Neutrophil (primary cell): Measurements from ENCODE around the gene WNK3.

Source experiments
- H3K27ac ChIP-seq: fragments of 200-600 bp; sonication (generic); 2 replicates; pipeline ENCODE4 v1.5.1; 2016; ENCODE audit warnings: mild to moderate bottlenecking, moderate library complexity
- H3K27me3 ChIP-seq: fragments of 200-600 bp; sonication (generic); 2 replicates; pipeline ENCODE4 v1.6.0; 2016; ENCODE audit warnings: mild to moderate bottlenecking
- H3K36me3 ChIP-seq: fragments of 200-600 bp; sonication (generic); 2 replicates; pipeline ENCODE4 v1.5.1; 2017
- H3K4me1 ChIP-seq, 2 experiments: fragments of 200-600 bp in 1 of 2; sonication (generic) in 1 of 2; 1 replicate in 1 of 2; 2 replicates in 1 of 2; pipeline versions ENCODE4 v1.5.1 to v1.6.1; 2013 to 2016; ENCODE audit warnings: low read depth in 1 of 2, low read length in 1 of 2, mild to moderate bottlenecking in 1 of 2, moderate library complexity in 1 of 2; ENCODE audit not compliant: control insufficient read depth in 1 of 2, insufficient read depth in 1 of 2
- H3K4me3 ChIP-seq, 2 experiments: fragments of 200-600 bp in 1 of 2; sonication (generic) in 1 of 2; 1 replicate in 1 of 2; 2 replicates in 1 of 2; pipeline ENCODE4 v1.5.1; 2013 to 2016; ENCODE audit warnings: low read depth in 1 of 2, low read length in 1 of 2, mild to moderate bottlenecking in 1 of 2, moderate library complexity in 1 of 2
- H3K9me3 ChIP-seq: fragments of 200-600 bp; sonication (generic); 2 replicates; pipeline ENCODE4 v1.5.1; 2016
- TF ChIP-seq, protein P1 (sequence below): fragments of 200-600 bp; sonication (generic); IDR thresholded peaks from 2 replicates; pipeline ENCODE4 v1.5.1; 2016; ENCODE audit warnings: antibody characterized with exemption

Gene WNK3

DNA sequence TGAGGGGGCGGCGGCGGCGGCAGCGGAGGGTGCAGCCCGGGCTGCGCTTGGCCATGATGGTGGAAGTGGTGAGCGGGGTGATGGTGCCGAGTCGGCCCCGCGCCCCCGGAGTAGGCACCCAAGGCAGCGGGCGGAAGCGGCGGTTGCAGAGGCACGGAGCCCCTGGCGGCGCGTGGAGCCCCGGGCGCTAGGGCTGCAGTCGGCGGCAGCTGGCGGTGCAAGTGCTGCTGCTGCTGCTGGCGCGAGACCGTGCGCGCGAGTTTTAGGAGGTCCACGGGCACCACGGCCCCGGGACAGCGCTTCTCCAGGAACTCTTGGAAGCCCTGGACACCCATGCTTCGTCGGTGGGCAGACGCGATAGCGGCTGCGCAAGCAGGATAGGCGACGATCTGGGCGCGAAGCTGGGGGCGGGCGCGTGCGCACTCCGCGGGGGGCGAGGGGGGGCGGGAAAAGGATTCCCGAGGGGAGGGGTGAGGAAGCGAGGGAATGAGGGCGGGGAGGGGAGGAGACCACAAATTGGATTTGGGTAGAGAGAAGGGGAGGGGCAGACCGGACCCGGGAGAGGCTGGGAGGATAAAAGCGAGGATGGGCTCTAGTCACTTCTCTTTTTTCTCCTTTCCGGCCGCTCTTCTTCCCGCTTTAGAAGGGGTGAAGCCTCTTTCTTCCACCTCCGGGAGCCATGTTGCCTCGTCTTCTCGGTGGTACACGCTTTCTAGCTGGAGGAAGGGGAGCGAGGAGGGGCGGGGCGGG lies 174.8 kb downstream of the WNK3 start, which contains the start of gene FAM120C:
FAM120C (minus strand) TSS at position 391 of the 750 bp plus-strand sequence; CDS start at position 335, 56 bp downstream.
- Histone ChIP-seq H3K4me3 (peak within 1 kb of the TSS; percentile 57 to 63), H3K27me3 (no peaks in the 10 kb centered on the region), H3K27ac (peak within 1 kb of the TSS; percentile 62), H3K9me3 (no peaks in the 10 kb centered on the region), H3K4me1 (peaks cover 0 to 2% of the 10 kb centered on the region in 2 experiments), H3K36me3 (no peaks in the 10 kb centered on the region)
- TF ChIP-seq, protein P1, sequence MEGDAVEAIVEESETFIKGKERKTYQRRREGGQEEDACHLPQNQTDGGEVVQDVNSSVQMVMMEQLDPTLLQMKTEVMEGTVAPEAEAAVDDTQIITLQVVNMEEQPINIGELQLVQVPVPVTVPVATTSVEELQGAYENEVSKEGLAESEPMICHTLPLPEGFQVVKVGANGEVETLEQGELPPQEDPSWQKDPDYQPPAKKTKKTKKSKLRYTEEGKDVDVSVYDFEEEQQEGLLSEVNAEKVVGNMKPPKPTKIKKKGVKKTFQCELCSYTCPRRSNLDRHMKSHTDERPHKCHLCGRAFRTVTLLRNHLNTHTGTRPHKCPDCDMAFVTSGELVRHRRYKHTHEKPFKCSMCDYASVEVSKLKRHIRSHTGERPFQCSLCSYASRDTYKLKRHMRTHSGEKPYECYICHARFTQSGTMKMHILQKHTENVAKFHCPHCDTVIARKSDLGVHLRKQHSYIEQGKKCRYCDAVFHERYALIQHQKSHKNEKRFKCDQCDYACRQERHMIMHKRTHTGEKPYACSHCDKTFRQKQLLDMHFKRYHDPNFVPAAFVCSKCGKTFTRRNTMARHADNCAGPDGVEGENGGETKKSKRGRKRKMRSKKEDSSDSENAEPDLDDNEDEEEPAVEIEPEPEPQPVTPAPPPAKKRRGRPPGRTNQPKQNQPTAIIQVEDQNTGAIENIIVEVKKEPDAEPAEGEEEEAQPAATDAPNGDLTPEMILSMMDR: no peak

DNA sequence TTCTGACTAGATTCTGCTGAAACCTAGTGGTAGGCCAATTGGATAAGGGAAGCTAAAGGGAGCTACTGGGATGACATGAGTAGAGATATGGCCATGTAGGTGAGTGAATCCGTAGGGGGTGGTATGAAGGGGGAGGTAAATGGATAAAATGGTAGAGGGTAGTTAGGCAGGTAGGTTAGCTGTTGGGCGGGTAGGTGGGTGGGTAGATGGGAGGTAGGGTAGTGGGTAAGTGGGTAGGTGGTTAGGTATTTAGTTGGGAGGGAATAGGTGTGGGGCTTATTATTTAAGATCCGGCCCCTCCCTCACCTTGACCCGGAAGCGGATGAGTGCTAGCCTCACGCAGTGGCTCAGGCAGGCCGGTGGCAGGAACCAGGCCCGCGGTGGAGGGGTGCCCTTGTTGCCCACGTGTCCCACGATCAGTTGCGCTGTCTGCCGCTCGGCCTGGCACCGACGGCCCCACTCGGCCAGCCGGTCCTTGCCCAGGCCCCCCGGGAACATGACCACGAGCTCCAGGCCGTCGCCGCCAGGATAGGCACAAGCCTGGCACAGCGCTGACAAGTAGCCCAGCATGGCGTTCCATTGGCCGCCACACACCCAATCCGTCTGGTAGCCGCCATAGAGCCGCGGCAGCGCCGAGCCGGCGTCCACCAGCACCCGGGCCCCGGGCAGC lies 175.5 kb downstream of the WNK3 start:
- Histone ChIP-seq H3K9me3 (no peaks in the 10 kb centered on the region), H3K27ac (peak overlapping the region; percentile 62), H3K27me3 (no peaks in the 10 kb centered on the region), H3K4me3 (peak overlapping the region; percentile 57 to 63), H3K4me1 (peaks cover 0 to 2% of the 10 kb centered on the region in 2 experiments), H3K36me3 (no peaks in the 10 kb centered on the region)
- TF ChIP-seq, protein P1: no peak

DNA sequence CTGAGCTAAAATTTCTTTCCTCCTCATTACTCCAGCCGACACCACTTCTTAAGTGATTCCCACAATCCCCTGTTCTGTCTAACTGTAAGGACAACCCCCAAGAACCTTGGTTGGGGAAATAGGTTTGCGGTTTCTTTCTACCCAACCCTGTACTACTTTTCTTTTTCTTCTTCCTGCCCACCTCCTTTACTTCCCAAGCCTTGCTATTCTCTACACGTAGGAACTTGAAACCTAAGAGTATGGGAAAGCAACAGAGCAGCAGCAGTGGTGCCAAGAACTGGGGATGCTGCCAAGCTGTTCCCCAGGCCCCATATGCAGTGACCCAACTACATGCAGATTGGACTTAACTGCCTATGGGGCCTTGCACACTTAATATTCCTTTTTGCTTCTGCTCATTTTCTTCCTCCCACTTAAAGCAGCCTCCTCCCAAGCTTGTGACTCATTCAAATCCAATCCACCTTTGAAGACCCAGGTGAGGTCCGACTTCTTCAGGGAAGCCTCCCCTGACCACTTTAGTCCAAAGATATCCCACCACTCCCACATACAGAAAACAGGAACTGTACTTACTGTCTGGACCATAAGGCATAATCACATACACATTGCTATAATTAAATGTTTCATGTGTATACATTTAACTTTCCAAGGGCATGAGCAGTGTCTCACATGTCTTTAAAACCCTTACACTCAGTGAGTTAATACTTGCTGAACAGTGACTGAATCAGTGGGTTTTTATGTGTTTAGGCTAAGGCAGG lies 176.5 kb downstream of the WNK3 start:
- no peak overlapping the region for H3K27ac ChIP-seq
- no peak overlapping the region for H3K4me3 ChIP-seq

DNA sequence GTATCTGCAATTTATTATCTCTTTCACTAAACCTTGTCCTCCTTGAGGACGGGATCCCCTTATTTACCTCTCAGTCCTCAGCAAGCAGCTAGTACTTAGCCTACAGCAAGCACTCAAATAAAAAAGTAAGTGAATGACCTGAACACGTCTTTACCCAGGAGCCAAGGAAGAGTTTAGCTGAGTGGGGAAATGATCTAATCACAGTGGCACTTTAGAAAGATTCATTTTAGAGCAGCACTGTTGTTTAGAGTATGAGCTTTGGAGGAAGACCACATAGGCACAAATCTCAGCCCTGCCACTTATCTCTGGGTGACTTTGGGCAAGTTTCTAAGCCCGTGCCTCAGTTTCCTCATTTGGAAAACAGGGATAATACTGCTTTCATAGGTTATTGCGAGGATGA lies 177.4 kb downstream of the WNK3 start:
- H3K27me3 ChIP-seq: no peaks in the 10 kb centered on the region
- H3K36me3 ChIP-seq: no peaks in the 10 kb centered on the region
- H3K27ac ChIP-seq: no peak overlapping the region
- H3K4me1 ChIP-seq: peaks cover 0 to 2% of the 10 kb centered on the region in 2 experiments
- TF ChIP-seq, protein P1: no peak
- no peaks in the 10 kb centered on the region for H3K9me3 ChIP-seq
- H3K4me3 ChIP-seq: no peak overlapping the region

More for the DNA sequence above, 176.5 kb downstream of the WNK3 start:
- H3K4me1 ChIP-seq: peaks cover 0 to 2% of the 10 kb centered on the region in 2 experiments
- no peaks in the 10 kb centered on the region for H3K27me3 ChIP-seq
- TF ChIP-seq, protein P1: no peak
- H3K36me3 ChIP-seq: no peaks in the 10 kb centered on the region
- no peaks in the 10 kb centered on the region for H3K9me3 ChIP-seq

DNA sequence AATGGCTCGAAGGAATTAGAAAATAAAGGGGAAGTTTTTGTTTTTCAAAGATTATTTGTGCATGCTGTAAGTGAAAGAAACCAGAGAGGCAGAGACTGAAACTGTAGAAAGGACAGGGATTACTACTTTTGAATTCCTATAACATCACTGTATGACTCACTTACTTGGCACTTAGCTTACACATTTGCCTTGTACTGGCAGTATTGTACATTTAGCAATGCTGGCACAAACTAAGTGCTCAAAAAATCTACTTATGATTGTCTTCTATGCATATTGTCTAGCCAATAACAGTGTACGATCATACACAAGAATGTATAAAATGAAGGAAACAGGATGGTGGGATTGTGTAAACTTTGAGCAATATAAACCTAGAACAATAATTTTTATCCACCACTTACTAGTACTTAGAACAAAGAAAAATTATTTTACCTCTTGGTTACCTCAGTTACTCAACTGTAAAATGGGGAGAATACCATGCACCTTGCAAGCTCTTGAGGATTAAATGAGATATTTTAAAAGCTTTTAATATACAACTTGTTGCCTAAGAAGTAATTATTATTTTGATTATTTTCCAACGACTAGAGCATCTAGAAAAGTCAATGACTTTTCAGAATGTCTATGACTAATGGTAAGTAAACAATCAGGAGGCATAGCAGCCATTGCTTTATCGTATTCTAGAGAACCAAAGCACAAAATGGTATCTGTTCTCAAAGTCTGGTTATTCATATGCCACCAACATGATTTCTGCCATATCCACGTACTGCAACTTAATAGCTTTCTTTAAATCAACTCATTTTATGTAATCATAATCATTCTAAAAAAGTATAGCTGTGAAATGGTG lies 179.5 kb downstream of the WNK3 start:
- Histone ChIP-seq H3K4me1 (no peaks in the 10 kb centered on the region), H3K36me3 (no peaks in the 10 kb centered on the region), H3K27ac (no peak overlapping the region), H3K27me3 (no peaks in the 10 kb centered on the region), H3K9me3 (no peaks in the 10 kb centered on the region), H3K4me3 (no peak overlapping the region)
- TF ChIP-seq, protein P1: no peak
